ENCODE measurements around the gene DPH1. TPM values are rescaled to one million over a fixed set of nuclear protein-coding genes. Genes with fewer than 3 reads are reported as not detected.

Gene DPH1
- total and polyA plus RNA-seq, 10 donors: 20.6 to 58.5 (median 42.9) TPM

GRCh38 chr17:2054512-2055291 lies 24.7 kb downstream of the DPH1 start, which contains the start of gene HIC1:
Gene HIC1, plus strand, starts transcription at chr17:2055103. Its CDS starts 1,588 bp downstream, at chr17:2056691.
- 1 to 2% (median 2%) methylated on average over 33 to 72 of the region's 72 CpGs for WGBS, 5 donors
- peaks cover 0 to 89% (median 47%) of the 10 kb centered on the region in 7 donors for H3K27me3 ChIP-seq (replicated peaks in 1 of 7)
- peak within 1 kb of the TSS; percentile 57 to 89 (median 87) for H3K27ac ChIP-seq
- H3K4me1 ChIP-seq: peaks cover 53 to 89% (median 84%) of the 10 kb centered on the region in 6 donors
- DNase-seq: peak; percentile 95
- peak; percentile 62 to 99 (median 98) for TF ChIP-seq CTCF (IDR thresholded peaks at IDR 0.05 in 8 of 11, conservative IDR thresholded peaks at IDR 0.05 in 3 of 11)
- peak; percentile 72 to 88 (median 87) for TF ChIP-seq POLR2AphosphoS5 (IDR thresholded peaks at IDR 0.05)
- TF ChIP-seq POLR2A (IDR thresholded peaks at IDR 0.05): no peak
- peaks cover 0 to 30% (median 0%) of the 10 kb centered on the region in 6 donors for H3K36me3 ChIP-seq
- intact Hi-C loops (cut with DNase I; ENCODE audit: low total_unique reads): loop anchor here (2.0 to 10.0 kb wide), 2 partner anchors 190 to 230 kb away; no protein-coding TSS in a partner anchor
- peak within 1 kb of the TSS; percentile 27 to 78 (median 58) for H3K4me3 ChIP-seq
- H3K9me3 ChIP-seq: no peaks in the 10 kb centered on the region

GRCh38 chr17:2055292-2056205 lies 25.6 kb downstream of the DPH1 start:
- peaks cover 57 to 92% (median 88%) of the 10 kb centered on the region in 6 donors for H3K4me1 ChIP-seq
- intact Hi-C loops (cut with DNase I; ENCODE audit: low total_unique reads): loop anchor here (2.0 to 10.0 kb wide), 2 partner anchors 189 to 229 kb away; no protein-coding TSS in a partner anchor
- peak overlapping the region; percentile 24 to 78 (median 58) for H3K4me3 ChIP-seq
- DNase-seq: peak; percentile 86
- H3K9me3 ChIP-seq: no peaks in the 10 kb centered on the region
- WGBS, 5 donors: 1 to 4% (median 1%) methylated on average over 42 to 113 of the region's 113 CpGs
- no peak for TF ChIP-seq CTCF (IDR thresholded peaks at IDR 0.05 in 8 of 11, conservative IDR thresholded peaks at IDR 0.05 in 3 of 11)
- H3K27me3 ChIP-seq (replicated peaks in 1 of 7): peaks cover 0 to 82% (median 42%) of the 10 kb centered on the region in 7 donors
- peaks cover 0 to 36% (median 0%) of the 10 kb centered on the region in 6 donors for H3K36me3 ChIP-seq
- H3K27ac ChIP-seq: peak overlapping the region; percentile 57 to 89 (median 87)

GRCh38 chr17:2056206-2057174 lies 26.5 kb downstream of the DPH1 start:
- H3K27ac ChIP-seq: peak overlapping the region in 7 of 8 donors; percentile 85 to 89 (median 87)
- H3K36me3 ChIP-seq: peaks cover 0 to 45% (median 6%) of the 10 kb centered on the region in 6 donors
- 12 to 25% (median 19%) methylated on average over 24 to 85 of the region's 85 CpGs for WGBS, 5 donors
- H3K9me3 ChIP-seq: no peaks in the 10 kb centered on the region
- peak; percentile 90 for DNase-seq
- peaks cover 0 to 73% (median 33%) of the 10 kb centered on the region in 7 donors for H3K27me3 ChIP-seq (replicated peaks in 1 of 7)
- peak overlapping the region; percentile 33 to 78 (median 52) for H3K4me3 ChIP-seq
- peaks cover 48 to 92% (median 81%) of the 10 kb centered on the region in 6 donors for H3K4me1 ChIP-seq
- peak in 2 of 3 donors; percentile 43 to 67 for TF ChIP-seq POLR2AphosphoS5 (IDR thresholded peaks at IDR 0.05)
- no peak for TF ChIP-seq POLR2A (IDR thresholded peaks at IDR 0.05)
- intact Hi-C loops (cut with DNase I; ENCODE audit: low total_unique reads): loop anchor here (10.0 kb wide), 1 partner anchor 228 kb away; no protein-coding TSS in a partner anchor

Measured in spleen (tissue), 11 donors.